ENCODE measurements around the gene PSME1. TPM values are rescaled to one million over a fixed set of nuclear protein-coding genes. Genes with fewer than 3 reads are reported as not detected.

PSME1 gene
- total and polyA plus RNA-seq, 2 of the 4 experiments (the other 2 are of a cell fraction): 42.8 to 106 TPM

DNA sequence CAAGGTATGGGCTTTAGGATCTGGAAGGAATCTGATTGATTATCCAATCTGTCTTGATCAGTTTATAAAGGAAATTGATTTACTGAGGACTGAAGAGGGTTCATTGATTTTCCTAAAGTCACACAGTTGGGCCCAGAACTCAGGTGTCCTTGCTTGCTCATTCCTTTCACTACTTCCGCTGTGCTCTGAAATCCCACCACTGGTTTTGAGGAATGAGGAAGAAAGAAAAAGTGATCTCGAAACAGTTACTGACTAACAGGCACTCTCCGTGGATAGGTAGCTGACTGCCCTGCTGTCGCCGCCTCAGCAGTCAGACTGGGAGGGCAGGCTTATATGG is 5.6 kb upstream of the PSME1 start, which contains the start of gene FITM1:
Gene FITM1 (plus strand): TSS at position 280 of the 337 bp plus-strand sequence. CDS start 905 bp downstream, outside the sequence.
- no peak within 1 kb of the TSS for H4K8ac ChIP-seq (ENCODE audit: low read depth in 2 of 2, low read length in 2 of 2)
- no peak within 1 kb of the TSS for H3K14ac ChIP-seq (replicated peaks; ENCODE audit: low read depth, low read length)
- TF ChIP-seq CEBPB (IDR thresholded peaks at IDR 0.05; ENCODE audit: low read depth, low read length) (no peak), RAD21 (IDR thresholded peaks at IDR 0.05; ENCODE audit: low read length) (no peak), SMC3 (IDR thresholded peaks at IDR 0.05; ENCODE audit: low read depth, low read length) (no peak), FOS (IDR thresholded peaks at IDR 0.05; ENCODE audit: low read depth, low read length) (no peak), MXI1 (IDR thresholded peaks at IDR 0.05; ENCODE audit: borderline replicate concordance, low read depth, low read length) (no peak), MAFK (IDR thresholded peaks at IDR 0.05; ENCODE audit: low read depth, low read length) (no peak), BHLHE40 (IDR thresholded peaks at IDR 0.05; ENCODE audit: low read depth, low read length) (no peak), RCOR1 (IDR thresholded peaks at IDR 0.05; ENCODE audit: insufficient replicate concordance, low read length) (no peak), MAZ (IDR thresholded peaks at IDR 0.05; ENCODE audit: borderline replicate concordance, low read depth, low read length) (no peak), RFX5 (IDR thresholded peaks at IDR 0.05; ENCODE audit: low read depth, low read length) (no peak), NFE2L2 (IDR thresholded peaks at IDR 0.05; ENCODE audit: low read depth, low read length) (no peak), CHD1 (IDR thresholded peaks at IDR 0.05; ENCODE audit: low read depth, low read length) (no peak), POLR2A (IDR thresholded peaks at IDR 0.05; ENCODE audit: low read depth, low read length) (no peak)
- TF ChIP-seq, protein P1, sequence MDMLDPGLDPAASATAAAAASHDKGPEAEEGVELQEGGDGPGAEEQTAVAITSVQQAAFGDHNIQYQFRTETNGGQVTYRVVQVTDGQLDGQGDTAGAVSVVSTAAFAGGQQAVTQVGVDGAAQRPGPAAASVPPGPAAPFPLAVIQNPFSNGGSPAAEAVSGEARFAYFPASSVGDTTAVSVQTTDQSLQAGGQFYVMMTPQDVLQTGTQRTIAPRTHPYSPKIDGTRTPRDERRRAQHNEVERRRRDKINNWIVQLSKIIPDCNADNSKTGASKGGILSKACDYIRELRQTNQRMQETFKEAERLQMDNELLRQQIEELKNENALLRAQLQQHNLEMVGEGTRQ (IDR thresholded peaks at IDR 0.05; ENCODE audit: low read depth, low read length): no peak
- TF ChIP-seq, protein P2, sequence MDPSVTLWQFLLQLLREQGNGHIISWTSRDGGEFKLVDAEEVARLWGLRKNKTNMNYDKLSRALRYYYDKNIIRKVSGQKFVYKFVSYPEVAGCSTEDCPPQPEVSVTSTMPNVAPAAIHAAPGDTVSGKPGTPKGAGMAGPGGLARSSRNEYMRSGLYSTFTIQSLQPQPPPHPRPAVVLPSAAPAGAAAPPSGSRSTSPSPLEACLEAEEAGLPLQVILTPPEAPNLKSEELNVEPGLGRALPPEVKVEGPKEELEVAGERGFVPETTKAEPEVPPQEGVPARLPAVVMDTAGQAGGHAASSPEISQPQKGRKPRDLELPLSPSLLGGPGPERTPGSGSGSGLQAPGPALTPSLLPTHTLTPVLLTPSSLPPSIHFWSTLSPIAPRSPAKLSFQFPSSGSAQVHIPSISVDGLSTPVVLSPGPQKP (IDR thresholded peaks at IDR 0.05; ENCODE audit: borderline replicate concordance, low read depth, low read length): no peak
- TF ChIP-seq, protein P3, sequence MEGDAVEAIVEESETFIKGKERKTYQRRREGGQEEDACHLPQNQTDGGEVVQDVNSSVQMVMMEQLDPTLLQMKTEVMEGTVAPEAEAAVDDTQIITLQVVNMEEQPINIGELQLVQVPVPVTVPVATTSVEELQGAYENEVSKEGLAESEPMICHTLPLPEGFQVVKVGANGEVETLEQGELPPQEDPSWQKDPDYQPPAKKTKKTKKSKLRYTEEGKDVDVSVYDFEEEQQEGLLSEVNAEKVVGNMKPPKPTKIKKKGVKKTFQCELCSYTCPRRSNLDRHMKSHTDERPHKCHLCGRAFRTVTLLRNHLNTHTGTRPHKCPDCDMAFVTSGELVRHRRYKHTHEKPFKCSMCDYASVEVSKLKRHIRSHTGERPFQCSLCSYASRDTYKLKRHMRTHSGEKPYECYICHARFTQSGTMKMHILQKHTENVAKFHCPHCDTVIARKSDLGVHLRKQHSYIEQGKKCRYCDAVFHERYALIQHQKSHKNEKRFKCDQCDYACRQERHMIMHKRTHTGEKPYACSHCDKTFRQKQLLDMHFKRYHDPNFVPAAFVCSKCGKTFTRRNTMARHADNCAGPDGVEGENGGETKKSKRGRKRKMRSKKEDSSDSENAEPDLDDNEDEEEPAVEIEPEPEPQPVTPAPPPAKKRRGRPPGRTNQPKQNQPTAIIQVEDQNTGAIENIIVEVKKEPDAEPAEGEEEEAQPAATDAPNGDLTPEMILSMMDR (conservative IDR thresholded peaks at IDR 0.05; ENCODE audit: low read depth, low read length): no peak
- POLR2A ChIA-PET (ENCODE audit: unreplicated experiment): no interaction called here
- H3K9ac ChIP-seq (ENCODE audit: low read depth, low read length): no peak within 1 kb of the TSS
- no peak within 1 kb of the TSS for H3K23ac ChIP-seq (ENCODE audit: low read depth, low read length)
- no peak within 1 kb of the TSS for H2AFZ ChIP-seq (replicated peaks; ENCODE audit: low read length, poor library complexity)
- in situ Hi-C loops (cut with MboI; ENCODE audit: low sequenced_read_pairs): loop anchor here (10.0 to 25.0 kb wide), 3 partner anchors 304 to 1043 kb away; partner anchors contain the start of genes ACIN1, BCL2L2, C14orf119 and PABPN1
- H3K36me3 ChIP-seq (ENCODE audit: control insufficient read depth, insufficient read depth, low read length): no peaks in the 10 kb centered on the region
- no peak within 1 kb of the TSS for H2BK15ac ChIP-seq (ENCODE audit: low read depth, low read length)
- H3K4me1 ChIP-seq (ENCODE audit: control insufficient read depth, insufficient read depth, low read length): no peaks in the 10 kb centered on the region; the same call in 1 of the 2 replicates
- H4K91ac ChIP-seq (ENCODE audit: insufficient read depth, low read depth, low read length): no peak within 1 kb of the TSS
- dilution Hi-C loops (cut with HindIII; ENCODE audit: low sequenced_read_pairs, unreplicated experiment): no loop called here
- no peak within 1 kb of the TSS for H2AK9ac ChIP-seq (replicated peaks; ENCODE audit: low read depth, low read length, poor library complexity)
- BruUV-seq (replicated peaks): no TSS peak
- no peak within 1 kb of the TSS for H2BK120ac ChIP-seq (ENCODE audit: low read depth, low read length)
- no peak within 1 kb of the TSS for H3K27ac ChIP-seq (ENCODE audit: insufficient read depth, low read length)
- intact Hi-C loops (cut with micrococcal nuclease): no loop called here
- H4K20me1 ChIP-seq (ENCODE audit: insufficient read depth, low read length): no peaks in the 10 kb centered on the region
- no peak within 1 kb of the TSS for H2BK5ac ChIP-seq (ENCODE audit: low read depth, low read length, poor library complexity, severe bottlenecking)
- CTCF ChIA-PET: no interaction called here
- DNase-seq: no peak
- no peak within 1 kb of the TSS for H2BK20ac ChIP-seq (ENCODE audit: low read depth, low read length)
- no peak within 1 kb of the TSS for H3K56ac ChIP-seq (ENCODE audit: extremely low read depth, insufficient read depth, low read length)
- H3K4me3 ChIP-seq (ENCODE audit: insufficient read depth, low read depth, low read length): no peak within 1 kb of the TSS
- H3K27me3 ChIP-seq (ENCODE audit: control insufficient read depth, insufficient read depth, low read length): no peaks in the 10 kb centered on the region
- ATAC-seq (ENCODE audit: low read depth): no peak
- H3K18ac ChIP-seq (ENCODE audit: low read depth, low read length): no peak within 1 kb of the TSS
- H3K79me1 ChIP-seq (ENCODE audit: low read depth in 1 of 2, low read length in 2 of 2): no peaks in the 10 kb centered on the region
- no peaks in the 10 kb centered on the region for H3K9me1 ChIP-seq (ENCODE audit: insufficient read depth, low read length)
- WGBS, 2 experiments (ENCODE audit: extremely low coverage in 2 of 2, insufficient read length in 1 of 2): 92% methylated on average over 3 of the region's 5 CpGs; no CpG with 5 or more reads in 1 of the 2 experiments
- H3K4me2 ChIP-seq (ENCODE audit: low read depth, low read length): no peak within 1 kb of the TSS
- H2AK5ac ChIP-seq (ENCODE audit: low read depth, low read length): no peak within 1 kb of the TSS
- no peaks in the 10 kb centered on the region for H3K9me3 ChIP-seq (ENCODE audit: control insufficient read depth, insufficient read depth, low read length)
- no peak within 1 kb of the TSS for H4K5ac ChIP-seq (ENCODE audit: low read depth, low read length)
- H3K4ac ChIP-seq (ENCODE audit: low read depth, low read length): no peak within 1 kb of the TSS

Data from IMR-90 (cell line).